ENCODE data around the gene TRIM2. TPM values are rescaled to one million over a fixed set of nuclear protein-coding genes. Genes with fewer than 3 reads are reported as not detected.

TRIM2 gene
- total and polyA plus RNA-seq, 7 donors: 1.3 to 7.1 (median 3.9) TPM

GRCh38 chr4:153327247-153327646 lies 123.0 kb downstream of the TRIM2 start:
- no peak for DNase-seq
- no peaks in the 10 kb centered on the region for H3K9me3 ChIP-seq
- TF ChIP-seq CTCF (IDR thresholded peaks at IDR 0.05): no peak
- no peaks in the 10 kb centered on the region for H3K27me3 ChIP-seq (ENCODE audit: insufficient read depth in 3 of 3, low read length in 2 of 3)
- no peak overlapping the region for H3K4me3 ChIP-seq
- intact Hi-C loops (cut with DNase I): no loop called here
- WGBS, 3 donors: 87 to 96% (median 94%) methylated on average over 1 of the region's 1 CpG
- peaks cover 0 to 53% of the 10 kb centered on the region in 2 donors for H3K36me3 ChIP-seq (ENCODE audit: insufficient read depth in 1 of 2, low read depth in 1 of 2)
- no peak for ATAC-seq
- no peak overlapping the region for H3K27ac ChIP-seq
- H3K4me1 ChIP-seq: no peaks in the 10 kb centered on the region

GRCh38 chr4:153332936-153333335 lies 128.7 kb downstream of the TRIM2 start:
- DNase-seq: no peak
- H3K27me3 ChIP-seq (ENCODE audit: insufficient read depth in 3 of 3, low read length in 2 of 3): no peaks in the 10 kb centered on the region
- WGBS, 3 donors: 91 to 98% (median 96%) methylated on average over 2 of the region's 2 CpGs
- TF ChIP-seq CTCF (IDR thresholded peaks at IDR 0.05): no peak
- no peak for ATAC-seq
- H3K36me3 ChIP-seq (ENCODE audit: insufficient read depth in 1 of 2, low read depth in 1 of 2): peaks cover 9 to 45% of the 10 kb centered on the region in 2 donors
- no peaks in the 10 kb centered on the region for H3K4me1 ChIP-seq
- intact Hi-C loops (cut with DNase I): no loop called here
- no peak overlapping the region for H3K4me3 ChIP-seq
- H3K9me3 ChIP-seq: no peaks in the 10 kb centered on the region
- no peak overlapping the region for H3K27ac ChIP-seq

- intact Hi-C loops (cut with DNase I): no loop called here
- H3K27ac ChIP-seq: no peak overlapping the region
- peaks cover 9 to 39% of the 10 kb centered on the region in 2 donors for H3K36me3 ChIP-seq (ENCODE audit: insufficient read depth in 1 of 2, low read depth in 1 of 2)
- no peaks in the 10 kb centered on the region for H3K27me3 ChIP-seq (ENCODE audit: insufficient read depth in 3 of 3, low read length in 2 of 3)
- ATAC-seq: no peak
- H3K4me3 ChIP-seq: no peak overlapping the region
- no peak for TF ChIP-seq CTCF (IDR thresholded peaks at IDR 0.05)
- no peak for DNase-seq
- no peaks in the 10 kb centered on the region for H3K9me3 ChIP-seq
- no peaks in the 10 kb centered on the region for H3K4me1 ChIP-seq
Measured at GRCh38 chr4:153333874-153334273, 129.6 kb downstream of the TRIM2 start.

- 73 to 87% (median 80%) methylated on average over 4 of the region's 4 CpGs for WGBS, 3 donors
- ATAC-seq: no peak
- H3K4me3 ChIP-seq: no peak overlapping the region
Measured at GRCh38 chr4:153335665-153336064, 131.4 kb downstream of the TRIM2 start.

More at GRCh38 chr4:153335665-153336064, 131.4 kb downstream of the TRIM2 start:
- Histone ChIP-seq H3K27me3 (ENCODE audit: insufficient read depth in 3 of 3, low read length in 2 of 3) (no peaks in the 10 kb centered on the region), H3K4me1 (no peaks in the 10 kb centered on the region), H3K36me3 (ENCODE audit: insufficient read depth in 1 of 2, low read depth in 1 of 2) (peaks cover 9 to 23% of the 10 kb centered on the region in 2 donors), H3K27ac (no peak overlapping the region), H3K9me3 (no peaks in the 10 kb centered on the region)
- no peak for TF ChIP-seq CTCF (IDR thresholded peaks at IDR 0.05)
- DNase-seq: no peak
- intact Hi-C loops (cut with DNase I): no loop called here
